Measurements from ENCODE around the gene FXYD7.

Gene FXYD7

DNA sequence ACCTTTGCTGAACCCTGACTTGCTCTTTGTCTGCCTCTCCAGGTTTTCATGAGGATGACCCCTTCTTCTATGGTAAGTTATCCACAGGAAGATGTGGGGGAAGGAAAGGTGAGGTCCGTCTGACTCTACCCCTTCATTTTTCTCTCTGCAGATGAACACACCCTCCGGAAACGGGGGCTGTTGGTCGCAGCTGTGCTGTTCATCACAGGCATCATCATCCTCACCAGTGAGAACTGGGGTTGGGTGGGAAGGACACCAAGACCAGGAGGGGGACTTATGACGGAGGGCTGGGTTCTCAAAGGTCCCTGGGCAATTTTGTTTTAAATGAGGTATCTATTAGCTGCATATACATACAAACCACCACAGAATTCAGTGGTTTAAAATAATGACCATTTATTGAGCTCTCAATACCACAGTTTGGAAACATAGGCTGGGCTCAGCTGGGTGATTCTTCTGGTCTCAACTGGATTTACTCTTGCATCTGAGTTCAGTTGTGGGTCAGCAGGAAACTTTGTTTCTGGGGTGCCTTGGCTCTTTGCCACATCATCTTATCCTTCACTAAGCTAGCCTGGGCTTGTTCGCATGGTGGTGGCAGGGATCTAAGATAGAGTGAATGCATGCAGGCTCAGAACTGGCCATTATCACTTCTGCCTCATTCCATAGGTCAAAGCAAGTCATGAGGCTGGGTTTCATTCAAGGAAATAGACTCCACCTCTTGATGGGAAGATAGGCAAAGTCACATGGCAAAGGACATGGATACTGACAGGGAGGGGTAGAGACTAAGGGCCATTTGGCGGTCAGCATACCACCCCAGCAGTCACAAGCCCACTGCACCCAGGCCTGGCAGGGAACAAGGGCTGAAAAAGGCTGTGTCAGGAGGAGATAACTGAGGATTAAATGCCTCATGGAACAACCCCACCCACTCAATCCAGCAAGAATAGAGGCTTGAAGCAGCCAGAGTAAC lies 23.3 kb downstream of the FXYD7 start:
- DNase-seq (ENCODE audit: low spot score) = no peak
- Mint-ChIP-seq H3K9me3 (peaks cover 45% of the 10 kb centered on the region), H3K27ac (peak overlapping the region; percentile 87), H3K4me1 (ENCODE audit: low read depth) (peaks cover 26% of the 10 kb centered on the region), H3K27me3 (ENCODE audit: low read depth) (no peaks in the 10 kb centered on the region), H3K4me3 (peak overlapping the region; percentile 24), H3K36me3 (ENCODE audit: low read depth) (peaks cover 91% of the 10 kb centered on the region)

DNA sequence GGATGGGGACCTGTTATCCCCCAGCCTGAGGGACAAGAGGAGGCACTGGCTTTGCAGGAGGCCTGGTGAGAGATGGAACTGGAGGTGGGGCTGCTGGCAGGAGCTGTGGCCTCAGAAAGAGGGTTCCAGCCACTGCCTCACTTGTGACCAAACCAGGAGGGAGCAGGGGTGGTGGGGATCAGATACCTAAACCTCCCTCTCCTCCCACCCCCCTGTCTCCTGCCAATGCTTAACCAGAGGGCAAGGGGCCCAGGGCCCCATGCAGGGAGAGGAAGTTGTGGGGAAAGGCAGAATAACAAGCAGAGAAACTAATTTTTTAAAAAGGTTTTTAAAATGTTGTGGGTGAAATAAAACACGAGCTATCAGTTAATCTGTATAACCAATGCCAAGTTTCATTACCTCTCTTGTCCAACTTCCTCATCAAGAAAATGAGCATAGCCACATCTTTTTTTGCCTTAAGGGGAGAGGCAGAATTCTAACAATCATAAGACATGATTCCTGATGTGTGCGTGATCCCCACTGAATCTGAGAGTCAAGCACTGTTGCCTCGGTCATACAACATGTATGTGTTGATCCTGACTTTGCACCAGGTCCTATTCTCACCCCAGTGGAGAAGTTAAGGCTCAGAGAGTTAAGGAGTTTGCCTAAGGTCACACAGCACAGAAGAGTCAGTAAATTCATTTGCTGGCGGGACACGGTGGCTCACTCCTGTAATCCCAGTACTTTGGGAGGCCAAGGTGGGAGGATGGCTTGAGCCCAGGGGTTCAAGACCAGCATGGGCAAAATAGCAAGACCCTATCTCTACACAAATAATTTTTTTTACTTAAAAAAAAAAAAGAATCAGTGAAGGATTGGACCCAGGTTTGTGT lies 24.4 kb downstream of the FXYD7 start:
- no peak for DNase-seq (ENCODE audit: low spot score)
- Mint-ChIP-seq H3K9me3 (peaks cover 36% of the 10 kb centered on the region), H3K4me3 (peak overlapping the region; percentile 73), H3K27me3 (ENCODE audit: low read depth) (no peaks in the 10 kb centered on the region), H3K4me1 (ENCODE audit: low read depth) (peaks cover 32% of the 10 kb centered on the region), H3K36me3 (ENCODE audit: low read depth) (peaks cover 89% of the 10 kb centered on the region), H3K27ac (peak overlapping the region; percentile 87)

DNA sequence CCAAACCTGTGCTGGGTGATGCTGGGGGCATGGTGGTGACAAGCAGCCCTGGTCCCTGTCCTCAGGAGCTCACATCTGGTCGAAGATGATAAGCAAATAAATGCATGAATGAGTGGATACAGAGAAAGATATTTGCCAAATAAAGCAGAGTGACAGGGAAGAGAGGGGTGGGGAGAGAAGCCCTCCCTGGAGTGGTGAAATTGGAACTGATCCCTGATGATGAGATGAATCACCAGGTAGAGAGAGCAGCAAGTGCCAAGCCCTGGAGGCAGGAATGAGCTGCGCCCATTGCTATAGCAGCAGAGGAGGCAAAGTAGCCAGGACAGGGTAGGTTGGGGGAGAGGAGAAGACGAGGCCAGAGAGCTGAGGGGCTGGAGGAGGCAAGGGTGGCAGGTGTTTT lies 25.1 kb downstream of the FXYD7 start:
- peak overlapping the region; percentile 71 for H3K27ac Mint-ChIP-seq
- no peak for DNase-seq (ENCODE audit: low spot score)
- peaks cover 37% of the 10 kb centered on the region for H3K9me3 Mint-ChIP-seq
- H3K4me3 Mint-ChIP-seq = no peak overlapping the region
- peaks cover 89% of the 10 kb centered on the region for H3K36me3 Mint-ChIP-seq (ENCODE audit: low read depth)
- H3K27me3 Mint-ChIP-seq (ENCODE audit: low read depth) = no peaks in the 10 kb centered on the region
- H3K4me1 Mint-ChIP-seq (ENCODE audit: low read depth) = peaks cover 32% of the 10 kb centered on the region

DNA sequence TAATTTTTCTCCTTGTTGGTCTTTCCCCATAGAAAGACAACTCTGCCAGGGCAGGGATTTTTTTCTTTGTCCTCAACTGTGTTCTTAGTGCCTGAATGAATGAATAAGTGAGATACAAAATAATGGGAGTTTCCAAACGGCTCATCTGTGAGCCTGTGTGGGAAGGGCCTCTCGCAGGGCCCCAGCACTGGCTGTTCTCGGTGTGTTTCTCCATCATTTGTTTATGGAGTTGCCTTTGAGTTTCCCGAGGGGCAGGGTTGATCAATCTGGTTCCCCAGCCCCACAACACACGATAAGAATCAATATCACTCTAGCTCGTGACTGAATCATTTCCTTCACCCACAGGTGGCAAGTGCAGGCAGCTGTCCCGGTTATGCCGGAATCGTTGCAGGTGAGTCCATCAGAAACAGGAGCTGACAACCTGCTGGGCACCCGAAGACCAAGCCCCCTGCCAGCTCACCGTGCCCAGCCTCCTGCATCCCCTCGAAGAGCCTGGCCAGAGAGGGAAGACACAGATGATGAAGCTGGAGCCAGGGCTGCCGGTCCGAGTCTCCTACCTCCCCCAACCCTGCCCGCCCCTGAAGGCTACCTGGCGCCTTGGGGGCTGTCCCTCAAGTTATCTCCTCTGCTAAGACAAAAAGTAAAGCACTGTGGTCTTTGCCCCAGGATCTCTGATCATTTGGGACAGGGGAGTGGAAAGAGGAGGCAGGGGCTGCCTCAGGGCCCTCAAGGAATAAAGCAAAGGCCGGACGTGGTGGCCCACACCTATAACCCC lies 26.4 kb downstream of the FXYD7 start:
- Mint-ChIP-seq H3K4me1 (ENCODE audit: low read depth) (peaks cover 32% of the 10 kb centered on the region), H3K27me3 (ENCODE audit: low read depth) (no peaks in the 10 kb centered on the region), H3K36me3 (ENCODE audit: low read depth) (peaks cover 84% of the 10 kb centered on the region), H3K4me3 (no peak overlapping the region), H3K27ac (peak overlapping the region; percentile 27), H3K9me3 (peaks cover 28% of the 10 kb centered on the region)
- no peak for DNase-seq (ENCODE audit: low spot score)

DNA sequence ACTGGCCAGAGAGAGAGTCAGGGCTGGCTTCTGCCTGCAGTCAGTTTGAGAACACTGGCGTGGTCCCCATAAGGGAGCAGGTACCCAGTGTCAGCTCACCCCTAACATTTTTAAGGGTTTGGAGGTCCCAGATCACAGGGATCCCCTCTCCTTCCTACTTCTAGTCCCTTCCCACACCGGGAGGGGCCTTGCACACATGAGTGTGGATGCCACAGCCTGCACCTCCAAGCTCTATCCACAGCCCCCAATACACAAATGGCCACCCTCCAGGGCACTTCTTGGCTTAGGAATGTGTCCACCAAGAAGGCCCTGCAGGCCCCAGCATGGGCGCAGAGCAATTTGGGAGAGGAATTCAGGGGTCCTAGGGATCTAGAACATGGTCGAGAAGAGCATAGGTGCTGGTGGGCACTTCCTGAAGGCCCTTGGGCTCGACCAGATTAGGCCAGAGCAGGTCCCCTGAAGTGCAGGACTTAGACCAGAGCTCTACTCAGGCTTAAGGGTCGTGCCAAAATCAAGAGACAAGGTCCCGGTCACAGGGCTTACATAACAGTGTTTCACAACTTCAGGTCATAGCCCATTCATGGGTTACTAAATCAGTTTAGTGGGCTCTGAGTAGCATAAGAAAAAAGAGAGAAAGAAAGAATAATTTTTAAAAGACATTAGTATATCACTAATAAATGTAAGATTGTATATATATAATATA lies 27.5 kb downstream of the FXYD7 start:
- Mint-ChIP-seq H3K36me3 (ENCODE audit: low read depth) (peaks cover 73% of the 10 kb centered on the region), H3K27ac (no peak overlapping the region)

DNA sequence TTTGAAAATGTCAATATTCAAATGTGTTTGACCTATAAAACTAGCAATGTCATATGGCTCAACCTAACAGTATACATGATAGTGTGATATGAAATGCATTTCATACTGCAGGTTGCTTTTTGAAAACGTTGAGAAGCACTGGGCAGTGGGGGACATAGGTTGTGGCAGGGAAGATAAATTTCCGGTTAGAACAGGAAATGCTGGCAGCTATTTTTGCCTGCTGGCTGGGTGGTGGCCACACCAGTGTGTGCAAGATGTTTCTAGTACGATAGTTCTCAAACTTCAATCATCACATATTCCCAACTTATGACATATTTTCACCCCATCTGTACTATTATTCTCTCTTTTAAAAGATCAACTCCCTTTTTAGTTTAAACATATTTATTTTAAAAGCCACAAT lies 28.7 kb downstream of the FXYD7 start:
- DNase-seq (ENCODE audit: low spot score) = no peak
- H3K4me1 Mint-ChIP-seq (ENCODE audit: low read depth) = peaks cover 36% of the 10 kb centered on the region
- H3K27ac Mint-ChIP-seq = peak overlapping the region; percentile 72
- H3K27me3 Mint-ChIP-seq (ENCODE audit: low read depth) = no peaks in the 10 kb centered on the region
- peak overlapping the region; percentile 42 for H3K4me3 Mint-ChIP-seq
- H3K9me3 Mint-ChIP-seq = peaks cover 6% of the 10 kb centered on the region
- peaks cover 60% of the 10 kb centered on the region for H3K36me3 Mint-ChIP-seq (ENCODE audit: low read depth)

More for the DNA sequence above, 27.5 kb downstream of the FXYD7 start:
- DNase-seq (ENCODE audit: low spot score) = no peak
- Mint-ChIP-seq H3K27me3 (ENCODE audit: low read depth) (no peaks in the 10 kb centered on the region), H3K9me3 (peaks cover 19% of the 10 kb centered on the region), H3K4me3 (no peak overlapping the region), H3K4me1 (ENCODE audit: low read depth) (peaks cover 35% of the 10 kb centered on the region)

DNA sequence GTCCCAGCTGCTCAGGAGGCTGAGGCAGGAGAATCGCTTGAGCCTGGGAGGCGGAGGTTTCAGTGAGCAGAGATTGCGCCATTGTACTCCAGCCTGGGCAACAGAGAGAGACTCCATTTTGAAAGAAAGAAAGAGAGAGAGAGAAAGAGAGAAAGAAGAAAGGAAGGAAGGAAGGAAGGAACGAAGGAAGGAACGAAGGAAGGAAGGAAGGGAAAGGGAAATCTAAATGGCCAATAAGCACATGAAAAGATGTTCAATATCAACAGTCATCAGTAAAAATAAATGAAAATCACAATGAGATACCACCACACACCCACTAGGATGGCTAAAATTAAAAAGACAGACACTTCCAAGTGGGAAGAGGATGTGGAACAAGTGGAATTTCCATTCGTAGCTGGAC lies 31.2 kb downstream of the FXYD7 start:
- H3K9me3 Mint-ChIP-seq = peaks cover 18% of the 10 kb centered on the region
- H3K4me1 Mint-ChIP-seq (ENCODE audit: low read depth) = peaks cover 36% of the 10 kb centered on the region
- no peak overlapping the region for H3K4me3 Mint-ChIP-seq
- H3K36me3 Mint-ChIP-seq (ENCODE audit: low read depth) = peaks cover 44% of the 10 kb centered on the region
- H3K27me3 Mint-ChIP-seq (ENCODE audit: low read depth) = no peaks in the 10 kb centered on the region
- DNase-seq (ENCODE audit: low spot score) = no peak
- no peak overlapping the region for H3K27ac Mint-ChIP-seq

DNA sequence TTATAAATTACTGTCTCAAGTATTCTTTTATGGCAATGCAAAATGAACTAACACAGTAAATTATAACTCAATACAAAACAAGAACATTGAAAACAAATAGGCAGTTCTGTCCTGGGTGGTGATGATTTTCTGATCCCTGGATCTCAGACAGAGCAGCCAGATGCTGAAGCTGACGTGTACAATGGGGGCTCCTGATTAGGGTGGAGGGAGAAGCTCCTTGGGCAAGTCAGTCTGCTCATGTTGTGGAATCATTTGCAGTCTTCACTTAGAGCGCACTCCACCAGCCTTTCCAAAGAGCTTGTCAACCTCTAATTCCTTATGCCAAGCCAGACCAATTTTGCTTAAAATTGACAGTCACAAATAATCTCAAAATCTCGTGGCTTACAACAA lies 33.1 kb downstream of the FXYD7 start:
- Mint-ChIP-seq H3K4me1 (ENCODE audit: low read depth) (peaks cover 38% of the 10 kb centered on the region), H3K27me3 (ENCODE audit: low read depth) (no peaks in the 10 kb centered on the region), H3K9me3 (peaks cover 18% of the 10 kb centered on the region), H3K36me3 (ENCODE audit: low read depth) (peaks cover 29% of the 10 kb centered on the region), H3K27ac (no peak overlapping the region), H3K4me3 (no peak overlapping the region)
- DNase-seq (ENCODE audit: low spot score) = no peak

DNA sequence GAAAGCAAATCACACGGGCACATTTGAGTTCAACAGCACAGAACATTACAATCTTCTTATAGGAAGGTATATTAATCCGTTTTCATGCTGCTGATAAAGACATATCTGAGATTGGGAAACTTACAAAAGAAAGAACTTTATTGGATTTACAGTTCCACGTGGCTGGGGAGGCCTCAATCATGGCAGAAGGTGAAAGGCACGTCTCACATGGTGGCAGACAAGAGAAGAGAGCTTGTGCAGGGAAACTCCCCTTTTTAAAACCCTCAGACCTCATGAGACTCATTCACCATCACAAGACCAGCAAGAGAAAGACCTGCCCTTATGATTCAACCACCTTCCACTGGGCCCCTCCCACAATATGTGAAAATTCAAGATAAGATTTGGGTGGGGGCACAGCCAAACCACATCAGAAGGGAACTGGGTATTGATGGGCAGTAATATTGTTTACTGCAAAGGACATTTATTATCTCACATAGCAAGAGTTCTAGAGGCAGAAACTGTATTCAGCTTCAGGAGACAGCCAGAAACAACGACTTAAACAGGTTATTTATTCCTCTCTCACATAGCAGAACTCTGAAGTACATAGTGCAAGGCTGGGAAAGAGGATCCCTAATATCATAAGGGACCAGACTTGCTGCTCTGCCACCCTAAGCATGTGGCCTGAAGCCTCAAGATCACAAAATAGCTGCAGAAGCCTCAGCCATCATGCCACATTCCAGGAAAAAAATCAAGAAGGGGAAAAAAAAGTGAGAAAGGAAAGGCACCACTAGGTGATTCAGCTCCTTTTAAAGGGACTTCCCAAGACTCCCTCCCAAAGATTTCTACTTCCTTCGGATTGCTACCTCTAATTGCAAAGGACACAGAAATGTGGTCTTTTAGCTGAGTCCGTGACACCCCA lies 34.6 kb downstream of the FXYD7 start:
- DNase-seq (ENCODE audit: low spot score) = no peak
- Mint-ChIP-seq H3K27me3 (ENCODE audit: low read depth) (no peaks in the 10 kb centered on the region), H3K36me3 (ENCODE audit: low read depth) (peaks cover 18% of the 10 kb centered on the region), H3K27ac (no peak overlapping the region), H3K4me3 (no peak overlapping the region), H3K9me3 (peaks cover 17% of the 10 kb centered on the region), H3K4me1 (ENCODE audit: low read depth) (peaks cover 33% of the 10 kb centered on the region)

DNA sequence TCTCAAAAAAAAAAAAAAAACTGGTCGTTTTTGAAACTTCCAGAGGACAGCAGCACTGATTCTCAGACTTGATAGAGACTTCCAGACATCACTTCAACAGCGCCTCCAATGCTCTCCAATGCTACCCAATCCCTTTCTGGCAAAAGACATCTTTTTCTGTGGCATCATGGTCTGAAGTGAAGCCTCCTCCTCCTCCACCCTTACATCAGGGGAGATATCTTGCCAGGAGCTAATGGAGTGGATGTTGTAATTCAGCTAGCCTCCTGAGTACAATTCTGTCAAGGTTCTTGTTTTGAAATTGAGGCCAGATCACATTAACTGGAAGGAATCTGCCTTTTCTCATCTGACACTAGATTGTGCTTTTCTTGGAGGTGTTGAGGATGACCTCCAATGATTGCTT lies 35.6 kb downstream of the FXYD7 start:
- Mint-ChIP-seq H3K4me3 (no peak overlapping the region), H3K9me3 (peaks cover 12% of the 10 kb centered on the region), H3K4me1 (ENCODE audit: low read depth) (peaks cover 33% of the 10 kb centered on the region), H3K36me3 (ENCODE audit: low read depth) (peaks cover 10% of the 10 kb centered on the region), H3K27me3 (ENCODE audit: low read depth) (no peaks in the 10 kb centered on the region), H3K27ac (no peak overlapping the region)
- DNase-seq (ENCODE audit: low spot score) = no peak

DNA sequence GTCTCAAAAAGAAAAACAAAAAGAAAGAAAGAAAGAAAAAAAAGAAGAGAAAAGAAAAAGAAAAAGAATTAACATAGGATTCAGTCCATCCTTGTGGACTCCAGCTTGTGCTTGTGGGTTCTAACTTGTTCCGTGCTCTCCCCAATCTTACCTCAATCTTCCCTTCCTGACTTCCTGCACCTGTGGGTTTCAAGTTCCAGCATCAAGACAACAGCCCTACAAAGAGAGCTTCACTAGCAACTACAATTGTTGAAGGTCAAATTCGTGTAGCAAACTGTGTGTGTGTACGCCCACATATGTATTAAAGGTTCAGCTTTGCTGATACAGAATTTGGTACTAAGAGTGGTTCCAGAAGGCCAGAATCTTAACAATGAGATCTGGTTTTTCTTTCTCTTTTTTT lies 36.8 kb downstream of the FXYD7 start:
- Mint-ChIP-seq H3K36me3 (ENCODE audit: low read depth) (peaks cover 8% of the 10 kb centered on the region), H3K9me3 (peaks cover 18% of the 10 kb centered on the region), H3K4me1 (ENCODE audit: low read depth) (peaks cover 38% of the 10 kb centered on the region), H3K4me3 (peak overlapping the region; percentile 60), H3K27ac (peak overlapping the region; percentile 49), H3K27me3 (ENCODE audit: low read depth) (no peaks in the 10 kb centered on the region)
- DNase-seq (ENCODE audit: low spot score) = no peak

DNA sequence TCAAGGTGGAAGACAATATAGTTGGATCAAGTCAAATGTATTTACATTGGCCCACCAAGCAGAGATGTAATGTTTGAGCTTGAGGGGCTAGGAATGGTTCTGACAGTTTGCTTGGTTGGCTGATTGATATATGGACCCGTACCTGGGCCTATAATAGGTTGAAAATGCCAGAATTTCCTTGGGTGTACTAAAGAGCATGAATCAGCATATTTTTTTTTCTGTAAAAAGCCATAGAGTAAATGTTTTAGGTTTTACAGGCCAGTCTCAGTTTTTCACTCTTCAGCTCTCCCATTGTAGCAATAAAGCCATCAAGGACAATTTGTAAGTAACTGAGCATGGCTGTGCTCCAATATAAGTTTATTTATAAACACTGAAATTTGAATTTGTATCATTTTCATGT lies 38.3 kb downstream of the FXYD7 start:
- no peak for DNase-seq (ENCODE audit: low spot score)
- Mint-ChIP-seq H3K27ac (no peak overlapping the region), H3K27me3 (ENCODE audit: low read depth) (peaks cover 4% of the 10 kb centered on the region), H3K9me3 (peaks cover 21% of the 10 kb centered on the region), H3K4me1 (ENCODE audit: low read depth) (peaks cover 35% of the 10 kb centered on the region), H3K36me3 (ENCODE audit: low read depth) (peaks cover 8% of the 10 kb centered on the region), H3K4me3 (no peak overlapping the region)
